Pons (tissue), 1 donor: Measurements from ENCODE around the gene ZKSCAN7.
"Not testable (repeated sequence)": the region's sequence is repeated elsewhere in the genome, so short reads cannot be mapped to it uniquely, and the experiment has no call there.

ENCODE experiments used
- DNase-seq: peaks from one replicate; pipeline ENCODE4 v3.0.0-alpha.2; 2016; ENCODE audit warnings: low spot score

The ZKSCAN7 gene

DNA sequence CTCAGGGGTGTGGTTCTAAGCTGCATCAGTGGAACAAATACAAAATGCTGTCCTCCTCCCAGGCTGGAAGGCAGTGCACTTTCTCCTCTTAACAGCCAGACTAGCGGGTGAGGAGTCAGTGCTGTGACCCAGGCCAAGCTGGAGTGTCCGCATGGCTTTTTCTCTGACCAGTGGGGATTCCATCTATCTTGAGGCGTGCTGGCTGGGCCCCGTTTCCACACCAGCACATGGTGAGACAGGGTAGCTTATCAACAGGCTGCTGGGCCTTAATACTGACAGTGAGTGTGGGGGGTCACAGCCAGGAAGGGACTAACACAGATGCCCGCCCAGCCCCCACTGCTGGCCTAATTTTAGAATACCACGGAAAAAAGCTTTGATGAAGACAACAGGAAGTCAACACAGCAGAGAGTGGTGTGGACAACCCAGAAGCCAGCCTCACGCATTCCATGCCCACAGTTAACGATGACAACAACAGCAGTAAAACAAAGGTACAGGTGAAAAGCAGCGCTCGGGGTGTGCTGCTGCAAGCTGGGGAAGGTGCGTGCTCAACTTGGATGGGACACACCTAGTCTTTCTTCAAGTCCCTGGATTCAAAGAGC, 22.5 kb downstream of the ZKSCAN7 start:
- DNase-seq = not testable (repeated sequence)

DNA sequence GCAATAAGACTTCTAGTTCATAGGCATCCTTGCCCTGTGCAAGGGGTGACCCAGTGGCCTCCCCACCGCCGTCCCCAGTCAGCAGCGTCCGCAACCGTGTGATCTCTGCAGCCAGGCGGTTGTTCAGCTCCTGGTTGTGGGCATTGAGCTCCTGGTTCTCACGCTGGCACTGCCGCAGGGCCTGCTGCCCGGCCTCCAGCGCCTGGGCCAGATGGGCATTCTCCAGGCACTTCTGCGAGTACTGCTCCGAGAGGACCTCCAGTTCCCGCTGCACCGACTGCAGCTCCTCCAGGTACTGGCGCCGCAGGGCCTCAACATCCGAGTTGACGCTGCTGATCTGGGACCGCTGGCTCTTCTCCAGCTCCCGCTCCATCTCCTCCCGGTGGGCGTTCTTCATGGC, 23.3 kb downstream of the ZKSCAN7 start:
- not testable (repeated sequence) for DNase-seq

DNA sequence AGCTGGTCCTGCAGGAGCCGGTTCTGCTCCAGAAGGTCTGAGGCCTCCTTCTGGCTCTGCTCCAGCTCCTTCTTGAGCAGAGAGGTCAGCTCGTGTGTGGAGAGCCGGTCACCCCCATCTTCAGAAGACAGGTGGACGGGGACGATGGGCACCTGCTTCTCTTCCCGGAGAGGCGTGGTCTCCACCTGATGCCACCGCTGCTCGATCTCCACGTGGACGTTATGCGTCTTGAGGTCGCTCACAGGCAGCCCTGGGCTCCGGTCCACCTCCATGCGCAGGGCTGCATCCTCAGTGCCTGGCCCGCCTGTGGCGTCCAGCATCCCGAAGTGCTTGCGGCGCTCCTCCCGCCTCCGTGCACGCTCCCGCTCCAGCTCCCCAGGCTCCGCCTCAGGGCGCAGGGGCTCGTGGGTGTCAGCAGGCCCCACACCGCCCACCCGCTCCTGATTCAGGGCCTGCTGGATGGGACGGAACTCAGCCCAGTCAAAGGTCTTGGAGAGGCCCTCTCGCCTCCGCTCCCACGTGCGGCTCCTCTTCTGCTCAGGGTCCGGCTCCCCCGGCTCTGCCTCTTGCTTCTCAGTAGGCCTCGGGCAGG, 24.0 kb downstream of the ZKSCAN7 start:
- DNase-seq = not testable (repeated sequence)

DNA sequence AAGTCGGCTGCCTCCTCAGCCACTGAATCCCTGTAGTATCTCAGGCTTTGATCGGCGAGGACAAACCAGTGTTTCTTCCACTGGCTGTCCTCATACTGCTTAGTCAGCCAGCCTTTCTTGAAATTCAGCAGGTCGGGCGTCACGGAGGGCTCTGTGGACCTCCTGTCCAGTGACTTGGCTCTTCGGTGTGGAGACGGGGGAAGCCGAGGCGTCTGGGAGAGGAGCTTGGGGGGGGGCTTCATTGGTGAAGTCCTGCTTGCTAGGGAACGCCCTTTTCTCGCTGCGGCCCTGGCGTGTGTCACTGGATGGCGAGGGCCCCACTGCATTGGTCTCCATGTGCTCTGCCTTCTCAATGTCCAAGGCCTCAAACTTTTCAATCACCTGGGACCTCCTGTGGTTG, 24.8 kb downstream of the ZKSCAN7 start:
- not testable (repeated sequence) for DNase-seq

DNA sequence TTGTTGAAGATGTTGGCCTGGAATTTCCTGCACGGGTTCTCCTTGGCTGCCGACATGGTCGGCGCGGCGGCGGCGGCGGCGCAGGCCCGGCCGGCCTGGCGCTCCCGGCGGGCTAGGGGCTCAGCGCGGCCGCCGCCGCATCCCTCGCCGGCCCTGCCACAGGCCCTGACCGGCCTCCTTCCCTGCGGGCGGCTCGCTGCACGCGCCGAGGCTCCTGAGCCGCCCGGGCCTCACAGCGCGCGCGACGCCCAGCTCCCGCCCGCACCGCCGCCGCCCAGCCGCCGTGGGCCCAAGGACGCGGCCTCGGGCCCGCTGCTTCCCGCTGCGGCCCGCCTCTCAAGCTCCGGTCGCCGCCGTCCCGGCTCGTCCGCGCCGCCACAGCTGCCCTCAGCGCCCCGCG, 26.0 kb downstream of the ZKSCAN7 start:
- not testable (repeated sequence) for DNase-seq

DNA sequence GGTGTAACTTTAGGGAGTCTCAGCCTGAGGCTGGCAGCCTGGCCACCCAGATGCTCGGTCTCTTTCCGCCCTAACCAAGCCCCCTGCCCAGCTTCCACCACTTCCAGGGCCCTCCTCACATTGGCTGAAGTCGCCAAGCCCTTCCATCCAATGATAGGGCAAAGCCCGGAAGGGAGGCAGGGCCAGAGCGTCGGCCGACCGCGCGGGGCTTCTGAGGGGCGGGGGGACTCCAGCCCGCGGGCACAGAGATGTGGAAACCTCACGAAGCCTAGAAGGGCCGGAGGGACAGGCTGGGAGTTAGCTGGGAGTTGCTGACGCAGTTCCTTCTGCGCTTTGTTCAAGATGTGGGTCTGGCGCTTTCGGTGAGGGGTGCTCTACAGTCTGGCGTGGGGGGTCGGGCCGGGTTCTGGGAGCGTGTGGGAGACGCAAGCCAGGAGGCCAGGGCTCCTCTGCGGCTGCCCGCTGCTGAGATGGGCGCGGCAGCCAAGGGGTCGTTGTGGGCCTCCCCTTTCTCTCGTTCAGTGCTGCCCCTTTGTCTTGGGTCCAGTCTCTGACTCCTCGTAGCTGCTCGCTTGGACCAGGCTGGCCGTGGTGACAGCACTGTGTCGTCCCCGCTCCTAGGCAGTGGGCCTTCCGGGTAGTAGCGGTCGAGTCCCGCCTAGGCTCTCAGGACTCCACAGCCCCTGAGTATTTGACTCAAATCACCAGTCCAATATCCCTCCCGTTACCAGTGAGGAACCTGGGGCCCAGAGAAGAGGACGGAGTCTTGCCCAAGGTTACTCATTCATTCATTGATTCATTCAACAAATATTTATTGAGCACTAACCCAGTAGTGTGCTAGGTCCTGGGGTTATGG, 29.9 kb downstream of the ZKSCAN7 start, which contains the start of gene ZNF660:
ZNF660 (plus strand) TSS at position 319 of the 856 bp plus-strand sequence. CDS start 9,230 bp downstream, outside the sequence.
- DNase-seq = peak; percentile 69

DNA sequence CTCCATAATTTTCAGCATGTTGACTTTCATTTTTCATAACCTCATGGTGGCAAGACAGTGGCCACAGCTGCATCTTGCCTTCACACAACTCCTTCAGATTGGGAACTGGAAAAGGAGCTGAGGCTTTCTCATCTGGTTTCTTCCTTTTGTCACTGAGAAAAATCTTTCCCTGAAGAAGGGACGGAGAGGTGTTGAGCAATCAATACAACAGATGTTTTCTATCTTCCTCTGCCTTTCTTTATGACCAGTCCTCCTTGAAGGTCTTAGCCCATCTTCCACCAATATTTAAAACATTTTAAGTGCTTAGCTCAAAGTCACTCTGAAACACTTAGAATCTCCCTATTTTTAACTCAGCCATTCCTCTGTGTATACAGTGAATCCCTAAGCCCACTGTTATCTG, 41.6 kb downstream of the ZKSCAN7 start:
- no peak for DNase-seq

DNA sequence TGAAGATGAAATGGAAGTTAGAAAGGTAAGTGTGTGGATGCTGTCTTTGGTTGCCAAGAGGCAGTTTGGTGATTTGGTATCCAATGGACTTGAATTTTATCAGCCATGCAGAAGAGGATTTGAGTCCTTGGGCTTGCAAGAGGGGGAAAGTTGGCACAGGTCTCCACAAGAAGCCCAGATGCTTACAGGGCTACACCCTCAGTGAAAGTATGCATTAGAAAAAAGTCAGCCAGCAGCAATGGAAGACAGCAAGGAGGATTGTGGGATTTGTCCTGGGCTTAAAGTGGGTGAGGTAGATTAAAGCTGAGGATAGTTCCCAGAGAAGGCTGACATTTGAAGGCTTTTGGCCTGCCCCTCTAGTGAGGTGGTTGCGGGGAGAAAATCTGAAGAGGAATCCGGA, 46.8 kb downstream of the ZKSCAN7 start:
- no peak for DNase-seq

DNA sequence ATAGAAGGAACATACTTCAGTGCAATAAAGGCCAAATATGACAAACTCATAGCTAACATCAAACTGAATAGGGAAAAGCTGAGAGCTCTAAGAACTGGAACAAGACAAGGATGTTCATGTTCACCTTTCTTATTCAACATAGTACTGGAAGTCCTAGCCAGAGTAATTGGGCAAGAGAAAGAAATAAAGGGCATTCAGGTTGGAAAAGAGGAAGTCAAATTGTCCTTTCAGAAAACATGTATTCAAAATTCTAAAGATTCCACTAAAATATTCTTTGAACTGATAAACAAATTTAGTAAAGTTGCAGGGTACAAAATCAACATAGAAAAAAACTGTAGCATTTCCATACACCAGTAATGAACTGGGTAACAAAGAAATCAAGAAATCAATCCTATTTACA, 57.7 kb downstream of the ZKSCAN7 start:
- no peak for DNase-seq
